HepG2 (cell line): Measurements from ENCODE around the gene ENDOU. TPM values are rescaled to one million over a fixed set of nuclear protein-coding genes. Genes with fewer than 3 reads are reported as not detected.

Experiments
- ATAC-seq: fragments of 200-7000 bp; cut with Tn5 transposase; 3 replicates; pipeline ENCODE4 v1.9.1; 2020; ENCODE audit warnings: mild to moderate bottlenecking, moderate library complexity
- BruUV-seq: library from RNA; stranded (reverse); fragments of 400-500 nt; replicated peaks from 2 replicates; lab custom pipeline; 2021; lab: Mats Ljungman, UMichigan
- CTCF ChIA-PET: fragments of 300-600 bp; formaldehyde crosslinking; extraction: SDS; loops from one replicate; lab custom pipeline; 2021; ENCODE audit warnings: low total read pairs, inconsistent platforms, low intra/inter-chr PET ratio; lab: Yijun Ruan, JAX
- POLR2A ChIA-PET: fragments of 350-600 bp; sonication (Branson Sonifier 250); formaldehyde crosslinking; loops from one replicate; lab custom pipeline; 2020; ENCODE audit warnings: antibody characterized with exemption, inconsistent platforms; lab: Yijun Ruan, JAX
- DNase-seq: peaks from one replicate; pipeline ENCODE4 v3.0.0-alpha.2; 2015; ENCODE audit warnings: low spot score
- FAIRE-seq: peaks from 3 replicates; lab custom pipeline; 2011; peaks lifted over from hg19 to GRCh38; lab: Jason Lieb, UNC
- H2AFZ ChIP-seq: one replicate; pipeline ENCODE4 v1.6.1; 2011; ENCODE audit warnings: low read length, inconsistent platforms
- H3K27ac ChIP-seq: fragments of 300-600 bp; 3 replicates; pipeline ENCODE4 v1.8.0; 2011; ENCODE audit warnings: mixed run types, mild to moderate bottlenecking, mixed read lengths, low read length, inconsistent platforms; ENCODE audit not compliant: insufficient read depth; ENCODE audit errors: extremely low read length
- H3K27me3 ChIP-seq, 2 experiments: fragments of 200-600 bp in 1 of 2; 2 replicates in 1 of 2; 3 replicates in 1 of 2; pipeline versions ENCODE4 v1.6.0 to v1.8.0; 2011; ENCODE audit warnings: low read length in 2 of 2, mild to moderate bottlenecking in 2 of 2, moderate library complexity in 2 of 2, inconsistent platforms in 1 of 2; ENCODE audit not compliant: insufficient read depth in 2 of 2, control insufficient read depth in 1 of 2
- H3K36me3 ChIP-seq, 2 experiments: fragments of 200-600 bp in 1 of 2; replicated peaks in 1 of 2; 2 replicates in 1 of 2; 3 replicates in 1 of 2; pipeline versions ENCODE4 v1.5.1 to v1.8.0; 2011; ENCODE audit warnings: low read length in 2 of 2, inconsistent platforms in 1 of 2; ENCODE audit not compliant: insufficient read depth in 2 of 2, control insufficient read depth in 1 of 2
- H3K4me1 ChIP-seq: 2 replicates; pipeline ENCODE4 v1.5.1; 2012; ENCODE audit warnings: low read length, inconsistent platforms; ENCODE audit not compliant: insufficient read depth
- H3K4me2 ChIP-seq: 2 replicates; pipeline ENCODE4 v1.6.0; 2011; ENCODE audit warnings: low read depth, low read length, inconsistent platforms
- H3K4me3 ChIP-seq, 3 experiments: fragments of 200-600 bp in 1 of 3; sonication (generic), shearing (Covaris generic) in 1 of 3; replicated peaks in 1 of 3; 2 replicates each; pipeline ENCODE4 v1.5.1; 2011 to 2016; ENCODE audit warnings: low read length in 3 of 3, inconsistent platforms in 2 of 3, low read depth in 2 of 3, mild to moderate bottlenecking in 2 of 3, control low read depth in 1 of 3, mixed read lengths in 1 of 3; ENCODE audit not compliant: insufficient read depth in 1 of 3
- H3K79me2 ChIP-seq: one replicate; pipeline ENCODE4 v1.6.1; 2011; ENCODE audit warnings: low read length, inconsistent platforms; ENCODE audit not compliant: insufficient read depth
- H3K9ac ChIP-seq: 2 replicates; pipeline ENCODE4 v1.6.0; 2011; ENCODE audit warnings: mild to moderate bottlenecking, low read depth, low read length, inconsistent platforms; ENCODE audit not compliant: insufficient read depth
- H3K9me3 ChIP-seq: 2 replicates; pipeline ENCODE4 v1.5.1; 2012; ENCODE audit warnings: mild to moderate bottlenecking, low read length
- H4K20me1 ChIP-seq: 2 replicates; pipeline ENCODE4 v1.6.0; 2011; ENCODE audit warnings: inconsistent platforms, mild to moderate bottlenecking, low read length, moderate library complexity; ENCODE audit not compliant: insufficient read depth
- ATF7 ChIP-seq, 2 experiments: fragments of 450-650 bp in 1 of 2; sonication (generic) in 1 of 2; formaldehyde crosslinking in 1 of 2; IDR thresholded peaks; 2 replicates each; pipeline versions ENCODE4 v1.4.0 to v1.6.1; 2016 to 2020; ENCODE audit warnings: antibody characterized with exemption in 1 of 2, mild to moderate bottlenecking in 1 of 2, missing genetic modification reagents in 1 of 2
- FOXK2 ChIP-seq: fragments of 450-650 bp; IDR thresholded peaks from 2 replicates; pipeline ENCODE4 v1.6.1; 2016
- MTA3 ChIP-seq: sonication (generic); formaldehyde crosslinking; IDR thresholded peaks from 2 replicates; pipeline ENCODE4 v1.4.0; 2020; ENCODE audit warnings: missing genetic modification reagents
- SIN3B ChIP-seq: fragments of 150-350 bp; IDR thresholded peaks from 2 replicates; pipeline ENCODE4 v1.6.1; 2014; ENCODE audit warnings: low read length
- SUZ12 ChIP-seq: fragments of 150-350 bp; IDR thresholded peaks from 2 replicates; pipeline ENCODE4 v1.6.1; 2014; ENCODE audit warnings: low read depth, low read length
- TCF12 ChIP-seq, 2 experiments: fragments of 450-650 bp in 1 of 2; sonication (generic) in 1 of 2; formaldehyde crosslinking in 1 of 2; IDR thresholded peaks; 2 replicates each; pipeline versions ENCODE4 v1.6.1 to v1.8.0; 2017 to 2022; ENCODE audit warnings: antibody characterized with exemption in 1 of 2, mild to moderate bottlenecking in 1 of 2, missing genetic modification reagents in 1 of 2, moderate library complexity in 1 of 2
- TGIF2 ChIP-seq: IDR thresholded peaks from 2 replicates; pipeline ENCODE4 v1.6.1; 2016; ENCODE audit warnings: control low read depth, missing compliant biosample characterization
- TMF1 ChIP-seq: sonication (generic); formaldehyde crosslinking; IDR thresholded peaks from 2 replicates; pipeline ENCODE4 v1.8.1; 2022; ENCODE audit warnings: low read depth, missing genetic modification reagents
- ZFP37 ChIP-seq: sonication (generic); formaldehyde crosslinking; IDR thresholded peaks from 2 replicates; pipeline ENCODE4 v1.4.0; 2020; ENCODE audit warnings: missing genetic modification reagents, borderline replicate concordance
- ZNF329 ChIP-seq: sonication (generic); formaldehyde crosslinking; IDR thresholded peaks from 2 replicates; pipeline ENCODE4 v1.9.0; 2021; ENCODE audit warnings: low read depth, mild to moderate bottlenecking, missing genetic modification reagents
- ZNF703 ChIP-seq: sonication (generic); formaldehyde crosslinking; IDR thresholded peaks from 2 replicates; pipeline ENCODE4 v1.5.1; 2020; ENCODE audit warnings: missing genetic modification reagents, mild to moderate bottlenecking, moderate library complexity, borderline replicate concordance
- ZNF709 ChIP-seq: sonication (generic); formaldehyde crosslinking; IDR thresholded peaks from 2 replicates; pipeline ENCODE4 v1.5.0; 2020; ENCODE audit warnings: mild to moderate bottlenecking, missing genetic modification reagents
- ZNF737 ChIP-seq: sonication (generic); formaldehyde crosslinking; IDR thresholded peaks from 2 replicates; pipeline ENCODE4 v1.5.0; 2020; ENCODE audit warnings: missing genetic modification reagents, mild to moderate bottlenecking, borderline replicate concordance
- ZNF746 ChIP-seq: sonication (generic); formaldehyde crosslinking; IDR thresholded peaks from 2 replicates; pipeline ENCODE4 v1.8.0; 2022; ENCODE audit warnings: mild to moderate bottlenecking, missing genetic modification reagents
- ZNF75D ChIP-seq: sonication (generic); formaldehyde crosslinking; IDR thresholded peaks from 2 replicates; pipeline ENCODE4 v1.8.1; 2023; ENCODE audit warnings: missing genetic modification reagents, mild to moderate bottlenecking, borderline replicate concordance
- ZNF883 ChIP-seq: sonication (generic); formaldehyde crosslinking; IDR thresholded peaks from 2 replicates; pipeline ENCODE4 v1.5.1; 2020; ENCODE audit warnings: mild to moderate bottlenecking, missing genetic modification reagents; ENCODE audit errors: not compliant biosample characterization
- ZSCAN30 ChIP-seq: sonication (generic); formaldehyde crosslinking; IDR thresholded peaks from 2 replicates; pipeline ENCODE4 v1.5.0; 2020; ENCODE audit warnings: mild to moderate bottlenecking, missing genetic modification reagents
- WGBS: methylation state at CpG from one replicate; pipeline ENCODE4 v1.1.6; 2017; ENCODE audit warnings: low lambda C conversion rate; 5-methylcytosine and 5-hydroxymethylcytosine counted together
- in situ Hi-C: cut with HindIII; loops from 2 replicates; pipeline ENCODE4 v1.10.0; 2017; ENCODE audit warnings: low pct_unique_long_range_greater_than_20kb; ENCODE audit not compliant: extremely low pct_ligation_motif_present
- intact Hi-C: fragments of 100-400 bp; cut with micrococcal nuclease; formaldehyde crosslinking; loops from one replicate; pipeline ENCODE4 v1.10.0; 2022; ENCODE audit not compliant: unreplicated experiment
- polyA plus RNA-seq, 8 experiments: library from polyadenylated mRNA; depleted of rRNA in 3 of 8; stranded (reverse) in 7 of 8; unstranded in 1 of 8; fragments of >200 nt; fragmentation: Illumina TruSeq in 4 of 8; extraction: Trizol in 4 of 8; gene quantifications; 2 replicates each; pipeline versions ENCODE4 v1.2.1 to v1.2.3, GENCODE V29; 2011 to 2016; ENCODE audit warnings: low read depth in 4 of 8, missing spikeins in 1 of 8, mixed read lengths in 1 of 8; ENCODE audit not compliant: insufficient read depth in 1 of 8
- total RNA-seq, 5 experiments: library from RNA; depleted of rRNA; stranded (reverse); fragments of >200 nt; fragmentation: Illumina TruSeq; extraction: Trizol; gene quantifications; 2 replicates each; pipeline ENCODE4 v1.2.3, GENCODE V29; 2016; ENCODE audit warnings: low read depth in 1 of 5
- TF ChIP-seq, protein P1 (sequence below): IDR thresholded peaks from 2 replicates; pipeline ENCODE4 v1.6.1; 2018; ENCODE audit warnings: missing genetic modification reagents
- TF ChIP-seq, protein P2 (sequence below): sonication (generic); formaldehyde crosslinking; IDR thresholded peaks from 2 replicates; pipeline ENCODE4 v1.5.0; 2020; ENCODE audit warnings: mild to moderate bottlenecking, missing genetic modification reagents
- TF ChIP-seq, protein P3 (sequence below): IDR thresholded peaks from 2 replicates; pipeline ENCODE4 v1.6.1; 2012; ENCODE audit warnings: low read length, improper control_type of control experiment

Gene ENDOU
- total and polyA plus RNA-seq, 2 of the 13 experiments (the other 11 are each of a cell fraction or from before 2014, with no cell fraction given) = not detected

DNA sequence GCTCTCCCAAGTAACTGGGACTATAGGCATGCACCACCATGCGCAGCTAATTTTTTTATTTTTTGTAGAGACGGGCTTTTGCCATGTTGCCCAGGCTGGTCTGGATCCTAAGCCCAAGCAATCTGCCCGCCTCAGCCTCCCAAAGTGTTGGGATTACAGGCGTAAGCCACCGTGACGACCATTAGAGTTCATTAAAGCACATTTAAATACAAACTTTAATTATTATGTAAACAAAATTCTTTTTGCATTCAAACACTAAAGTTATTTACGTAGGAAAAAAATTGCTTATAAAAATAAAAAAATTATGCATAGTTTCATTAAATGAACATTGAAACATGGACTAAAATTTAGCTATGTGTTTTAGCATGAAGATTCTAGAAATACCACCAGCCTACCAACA, 26.7 kb downstream of the ENDOU start:
- Histone ChIP-seq H3K27me3 (no peaks in the 10 kb centered on the region), H2AFZ (no peak overlapping the region), H3K36me3 (peaks cover 4 to 28% of the 10 kb centered on the region in 2 experiments), H3K9me3 (no peaks in the 10 kb centered on the region), H3K4me1 (peaks cover 7% of the 10 kb centered on the region), H3K27ac (no peak overlapping the region), H4K20me1 (no peaks in the 10 kb centered on the region), H3K4me2 (no peak overlapping the region), H3K79me2 (peaks cover 4% of the 10 kb centered on the region), H3K9ac (no peak overlapping the region), H3K4me3 (no peak overlapping the region)
- intact Hi-C loops (no loop called here), in situ Hi-C loops (no loop called here)
- ATAC-seq = no peak
- CTCF ChIA-PET = no interaction called here
- no TSS peak for BruUV-seq
- WGBS = 98% methylated on average over 7 of the region's 7 CpGs
- no peak for FAIRE-seq
- POLR2A ChIA-PET = no interaction called here
- TF ChIP-seq ZNF883 (CRISPR knock-in tag) (no peak), ZNF746 (no peak), ZSCAN30 (CRISPR knock-in tag) (no peak), ZFP37 (CRISPR knock-in tag) (no peak), SUZ12 (no peak), TCF12 (IDR thresholded peaks at IDR 0.05) (no peak), TCF12 (CRISPR knock-in tag; IDR thresholded peaks at IDR 0.05) (no peak), SIN3B (no peak), TMF1 (no peak), TGIF2 (CRISPR knock-in tag) (no peak), ZNF709 (CRISPR knock-in tag) (no peak), FOXK2 (no peak), ZNF737 (CRISPR knock-in tag) (no peak), ZNF703 (no peak), MTA3 (CRISPR knock-in tag) (no peak), ZNF75D (CRISPR knock-in tag) (no peak), ZNF329 (CRISPR knock-in tag) (no peak), ATF7 (IDR thresholded peaks at IDR 0.05) (no peak), ATF7 (CRISPR knock-in tag; IDR thresholded peaks at IDR 0.05) (no peak)
- TF ChIP-seq, protein P1, sequence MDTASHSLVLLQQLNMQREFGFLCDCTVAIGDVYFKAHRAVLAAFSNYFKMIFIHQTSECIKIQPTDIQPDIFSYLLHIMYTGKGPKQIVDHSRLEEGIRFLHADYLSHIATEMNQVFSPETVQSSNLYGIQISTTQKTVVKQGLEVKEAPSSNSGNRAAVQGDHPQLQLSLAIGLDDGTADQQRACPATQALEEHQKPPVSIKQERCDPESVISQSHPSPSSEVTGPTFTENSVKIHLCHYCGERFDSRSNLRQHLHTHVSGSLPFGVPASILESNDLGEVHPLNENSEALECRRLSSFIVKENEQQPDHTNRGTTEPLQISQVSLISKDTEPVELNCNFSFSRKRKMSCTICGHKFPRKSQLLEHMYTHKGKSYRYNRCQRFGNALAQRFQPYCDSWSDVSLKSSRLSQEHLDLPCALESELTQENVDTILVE (CRISPR knock-in tag) = no peak
- TF ChIP-seq, protein P2, sequence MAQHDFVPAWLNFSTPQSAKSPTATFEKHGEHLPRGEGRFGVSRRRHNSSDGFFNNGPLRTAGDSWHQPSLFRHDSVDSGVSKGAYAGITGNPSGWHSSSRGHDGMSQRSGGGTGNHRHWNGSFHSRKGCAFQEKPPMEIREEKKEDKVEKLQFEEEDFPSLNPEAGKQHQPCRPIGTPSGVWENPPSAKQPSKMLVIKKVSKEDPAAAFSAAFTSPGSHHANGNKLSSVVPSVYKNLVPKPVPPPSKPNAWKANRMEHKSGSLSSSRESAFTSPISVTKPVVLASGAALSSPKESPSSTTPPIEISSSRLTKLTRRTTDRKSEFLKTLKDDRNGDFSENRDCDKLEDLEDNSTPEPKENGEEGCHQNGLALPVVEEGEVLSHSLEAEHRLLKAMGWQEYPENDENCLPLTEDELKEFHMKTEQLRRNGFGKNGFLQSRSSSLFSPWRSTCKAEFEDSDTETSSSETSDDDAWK (CRISPR knock-in tag) = no peak
- TF ChIP-seq, protein P3, sequence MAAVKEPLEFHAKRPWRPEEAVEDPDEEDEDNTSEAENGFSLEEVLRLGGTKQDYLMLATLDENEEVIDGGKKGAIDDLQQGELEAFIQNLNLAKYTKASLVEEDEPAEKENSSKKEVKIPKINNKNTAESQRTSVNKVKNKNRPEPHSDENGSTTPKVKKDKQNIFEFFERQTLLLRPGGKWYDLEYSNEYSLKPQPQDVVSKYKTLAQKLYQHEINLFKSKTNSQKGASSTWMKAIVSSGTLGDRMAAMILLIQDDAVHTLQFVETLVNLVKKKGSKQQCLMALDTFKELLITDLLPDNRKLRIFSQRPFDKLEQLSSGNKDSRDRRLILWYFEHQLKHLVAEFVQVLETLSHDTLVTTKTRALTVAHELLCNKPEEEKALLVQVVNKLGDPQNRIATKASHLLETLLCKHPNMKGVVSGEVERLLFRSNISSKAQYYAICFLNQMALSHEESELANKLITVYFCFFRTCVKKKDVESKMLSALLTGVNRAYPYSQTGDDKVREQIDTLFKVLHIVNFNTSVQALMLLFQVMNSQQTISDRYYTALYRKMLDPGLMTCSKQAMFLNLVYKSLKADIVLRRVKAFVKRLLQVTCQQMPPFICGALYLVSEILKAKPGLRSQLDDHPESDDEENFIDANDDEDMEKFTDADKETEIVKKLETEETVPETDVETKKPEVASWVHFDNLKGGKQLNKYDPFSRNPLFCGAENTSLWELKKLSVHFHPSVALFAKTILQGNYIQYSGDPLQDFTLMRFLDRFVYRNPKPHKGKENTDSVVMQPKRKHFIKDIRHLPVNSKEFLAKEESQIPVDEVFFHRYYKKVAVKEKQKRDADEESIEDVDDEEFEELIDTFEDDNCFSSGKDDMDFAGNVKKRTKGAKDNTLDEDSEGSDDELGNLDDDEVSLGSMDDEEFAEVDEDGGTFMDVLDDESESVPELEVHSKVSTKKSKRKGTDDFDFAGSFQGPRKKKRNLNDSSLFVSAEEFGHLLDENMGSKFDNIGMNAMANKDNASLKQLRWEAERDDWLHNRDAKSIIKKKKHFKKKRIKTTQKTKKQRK = no peak
- no peak for DNase-seq
